NCI-H2227 treated with DMSO at 0.1 percent for 48 hours (cell line): Measurements from ENCODE around the gene ANKMY2.

ENCODE experiments used
- DNase-seq: peaks from one replicate; lab custom pipeline; 2025; lab: John Stamatoyannopoulos, UW

The ANKMY2 gene

DNA sequence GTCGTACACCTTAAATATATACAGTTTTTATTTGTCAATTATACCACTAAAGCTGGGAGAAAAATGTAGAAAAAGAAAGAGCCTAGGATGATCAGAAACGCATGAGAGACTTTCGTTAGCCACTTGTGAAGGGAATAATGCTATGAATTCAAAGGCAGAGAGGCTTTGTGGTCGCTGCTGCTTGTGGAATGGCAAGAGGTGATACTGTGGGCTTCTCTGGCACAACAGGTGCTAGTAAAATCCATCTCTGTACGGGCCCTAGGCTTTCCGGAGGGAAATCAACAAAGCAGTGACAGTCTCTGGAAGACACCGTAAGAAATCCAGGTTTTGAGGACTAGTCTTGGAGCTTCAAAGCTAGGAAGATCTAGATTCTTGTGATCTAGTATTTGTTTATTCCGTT lies 66.3 kb downstream of the ANKMY2 start:
- no peak for DNase-seq

DNA sequence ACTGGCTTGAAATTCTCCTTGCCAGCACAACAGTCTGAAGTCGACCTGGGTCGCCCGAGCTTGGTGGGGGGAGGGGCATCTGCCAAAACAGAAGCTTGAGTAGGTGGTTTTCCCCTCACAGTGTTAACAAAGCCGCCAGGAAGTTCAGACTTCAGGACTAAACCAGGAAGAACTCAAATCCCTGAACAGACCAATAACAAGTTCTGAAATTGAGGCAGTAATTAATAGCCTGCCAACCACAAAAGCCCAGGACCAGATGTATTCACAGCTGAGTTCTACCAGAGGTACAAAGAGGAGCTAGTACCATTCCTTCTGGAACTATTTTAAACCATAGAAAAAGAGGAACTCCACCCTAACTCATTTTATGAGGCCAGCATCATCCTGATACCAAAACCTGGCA lies 73.6 kb downstream of the ANKMY2 start:
- no peak for DNase-seq

- peak; percentile 43 for DNase-seq
Measured at GRCh38 chr7:16564909-16565426, 80.6 kb downstream of the ANKMY2 start.

- DNase-seq = no peak
Measured at GRCh38 chr7:16564023-16564380, 81.6 kb downstream of the ANKMY2 start.

- DNase-seq = no peak
Measured at GRCh38 chr7:16563281-16564022, 82.1 kb downstream of the ANKMY2 start.

- DNase-seq = no peak
Measured at GRCh38 chr7:16562456-16563220, 82.9 kb downstream of the ANKMY2 start.

DNA sequence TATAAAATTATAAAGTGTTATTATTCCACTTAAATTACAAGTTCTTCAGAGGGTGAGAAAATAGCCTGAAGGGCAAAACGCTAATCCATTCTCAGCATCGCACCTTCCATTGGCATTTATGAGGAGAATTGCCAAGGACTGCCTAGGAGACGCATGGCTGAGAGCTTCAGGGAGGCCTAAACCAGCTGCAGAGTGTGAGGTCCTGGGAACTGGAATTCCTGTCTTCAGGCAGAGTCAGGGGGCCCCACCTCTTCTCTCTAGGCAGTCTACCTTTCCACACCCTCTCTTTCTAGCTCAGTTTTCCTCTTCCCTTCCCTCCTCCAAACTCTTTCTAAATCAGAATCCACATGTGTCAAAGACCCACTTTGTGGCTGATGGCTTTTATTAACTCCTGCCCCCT lies 83.6 kb downstream of the ANKMY2 start:
- DNase-seq = no peak

DNA sequence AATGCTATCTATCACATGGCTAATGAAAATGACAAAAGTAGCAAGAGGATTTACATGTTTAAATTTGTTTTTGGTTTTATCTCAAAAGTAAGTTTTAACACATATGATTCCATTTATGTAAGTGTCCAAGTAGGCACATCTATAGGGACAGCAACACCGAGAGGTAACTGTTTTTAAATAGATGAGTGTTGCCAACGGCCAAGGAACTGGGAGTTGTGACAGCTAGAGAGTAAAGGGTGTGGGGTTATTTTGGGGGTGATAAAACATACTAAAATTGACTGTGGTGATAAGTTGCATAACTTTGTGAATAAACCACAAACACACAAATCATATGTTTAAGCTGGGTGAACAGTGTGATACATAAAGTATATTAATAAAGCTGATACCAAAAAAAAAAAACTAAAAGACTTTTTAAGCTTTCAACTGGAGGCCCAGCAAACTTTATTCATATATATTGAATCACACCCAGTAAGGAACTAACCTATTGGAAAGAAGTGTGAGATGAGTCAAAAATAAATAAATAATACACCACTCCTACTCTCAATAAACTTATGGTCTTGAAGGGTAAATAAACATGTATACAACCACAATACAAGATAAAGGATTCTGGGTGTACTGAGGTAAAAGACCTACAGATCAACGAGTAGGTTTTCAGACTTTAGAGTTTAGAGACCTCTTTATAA lies 85.9 kb downstream of the ANKMY2 start:
- no peak for DNase-seq

GRCh38 chr7:16558761-16559302 lies 86.7 kb downstream of the ANKMY2 start:
- no peak for DNase-seq

GRCh38 chr7:16556359-16556758 lies 89.2 kb downstream of the ANKMY2 start:
- DNase-seq = no peak

DNA sequence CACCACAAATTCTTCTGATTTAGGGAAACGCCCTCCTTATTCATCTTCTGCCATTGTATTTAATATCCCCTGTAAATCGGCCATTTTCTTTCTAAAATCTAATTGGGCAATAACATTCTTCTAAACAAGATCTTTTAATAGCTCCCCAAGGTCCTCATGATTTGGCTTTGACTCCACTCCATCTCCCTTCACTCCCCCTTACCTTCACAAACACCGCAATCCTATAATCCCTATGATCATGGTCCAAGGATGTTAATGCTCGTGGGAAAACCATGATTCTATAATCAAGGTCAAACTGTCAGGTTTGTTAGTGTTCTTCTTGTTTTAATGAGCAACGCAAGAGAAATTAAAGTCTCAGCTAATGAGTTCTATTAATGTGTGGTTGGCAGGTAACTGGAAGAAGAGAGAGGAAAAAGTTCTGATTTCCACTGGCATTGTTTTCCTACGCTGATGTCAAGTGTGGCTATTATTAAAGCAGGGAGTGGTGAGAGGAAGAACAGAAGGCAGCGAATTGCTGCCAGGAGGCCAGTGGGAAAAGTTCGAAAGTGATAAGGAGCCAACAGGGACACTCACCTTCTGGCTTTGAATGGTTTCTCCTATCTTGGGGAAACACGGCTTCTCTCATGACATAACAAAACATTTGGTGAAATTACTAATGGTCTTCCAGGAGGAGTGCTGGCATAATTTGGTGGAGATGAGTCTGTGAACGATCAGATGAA lies 90.9 kb downstream of the ANKMY2 start:
- no peak for DNase-seq

DNA sequence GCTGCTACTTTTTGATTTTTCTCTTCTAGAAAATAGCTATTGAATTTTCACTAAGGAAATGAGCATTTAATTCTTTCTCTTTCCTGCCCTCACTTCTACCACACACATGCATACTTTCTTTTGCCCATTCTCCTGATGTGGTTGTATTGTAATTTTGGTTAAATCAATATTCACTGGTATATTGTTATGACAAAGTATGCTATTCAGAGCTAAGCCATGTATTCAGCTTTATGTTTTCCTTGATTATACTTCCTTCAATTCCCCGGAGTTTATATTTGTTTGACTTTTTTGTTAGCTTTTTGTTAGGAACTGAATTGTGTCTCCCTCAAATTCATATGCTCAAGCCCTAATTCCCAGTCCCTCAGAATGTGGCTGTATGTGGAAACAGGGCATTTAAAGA lies 94.9 kb downstream of the ANKMY2 start:
- no peak for DNase-seq
